Measurements from ENCODE around the gene SH3PXD2A. TPM values are rescaled to one million over a fixed set of nuclear protein-coding genes. Genes with fewer than 3 reads are reported as not detected.

The SH3PXD2A gene
- total RNA-seq, 1 experiment from 2014 or later = 54.9 TPM

- no TSS peak for BruUV-seq (replicated peaks)
- Histone ChIP-seq H3K4me3 (ENCODE audit: low read depth, low read length, poor library complexity, severe bottlenecking) (no peak overlapping the region), H3K9me3 (ENCODE audit: low read depth, low read length, poor library complexity, severe bottlenecking) (no peaks in the 10 kb centered on the region), H3K27me3 (replicated peaks; ENCODE audit: insufficient read depth, low read depth, low read length, poor library complexity) (no peaks in the 10 kb centered on the region), H3K36me3 (ENCODE audit: insufficient read depth, low read length, poor library complexity, severe bottlenecking) (no peaks in the 10 kb centered on the region), H3K4me1 (ENCODE audit: insufficient read depth, low read length, poor library complexity, severe bottlenecking) (no peaks in the 10 kb centered on the region), H3K27ac (ENCODE audit: low read depth, low read length, poor library complexity, severe bottlenecking) (no peak overlapping the region)
- ChIA-PET POLR2A (ENCODE audit: low non-redundant PET) (no interaction called here), CTCF (no interaction called here)
- DNase-seq (ENCODE audit: low spot score) = no peak
- TF ChIP-seq CTCF (conservative IDR thresholded peaks at IDR 0.05; ENCODE audit: low read depth, low read length) = no peak
- TF ChIP-seq EZH2 (IDR thresholded peaks at IDR 0.05; ENCODE audit: borderline replicate concordance, low read depth, low read length, poor library complexity, severe bottlenecking) = no peak
- intact Hi-C loops (cut with micrococcal nuclease; ENCODE audit: unreplicated experiment) = no loop called here
These were observed 301.5 kb downstream of the SH3PXD2A start for GRCh38 chr10:103553743-103554487.

GRCh38 chr10:103552856-103553742 lies 302.3 kb downstream of the SH3PXD2A start:
- no peaks in the 10 kb centered on the region for H3K4me1 ChIP-seq (ENCODE audit: insufficient read depth, low read length, poor library complexity, severe bottlenecking)
- H3K9me3 ChIP-seq (ENCODE audit: low read depth, low read length, poor library complexity, severe bottlenecking) = no peaks in the 10 kb centered on the region
- no peaks in the 10 kb centered on the region for H3K36me3 ChIP-seq (ENCODE audit: insufficient read depth, low read length, poor library complexity, severe bottlenecking)
- no peak overlapping the region for H3K4me3 ChIP-seq (ENCODE audit: low read depth, low read length, poor library complexity, severe bottlenecking)
- CTCF ChIA-PET = interaction anchor here (0.5 kb wide), 1 partner anchor 301 kb away, joined by 9 read pairs; no protein-coding TSS in a partner anchor
- DNase-seq (ENCODE audit: low spot score) = no peak
- POLR2A ChIA-PET (ENCODE audit: low non-redundant PET) = no interaction called here
- H3K27ac ChIP-seq (ENCODE audit: low read depth, low read length, poor library complexity, severe bottlenecking) = no peak overlapping the region
- no TSS peak for BruUV-seq (replicated peaks)
- no peaks in the 10 kb centered on the region for H3K27me3 ChIP-seq (replicated peaks; ENCODE audit: insufficient read depth, low read depth, low read length, poor library complexity)
- TF ChIP-seq CTCF (conservative IDR thresholded peaks at IDR 0.05; ENCODE audit: low read depth, low read length) (no peak), EZH2 (IDR thresholded peaks at IDR 0.05; ENCODE audit: borderline replicate concordance, low read depth, low read length, poor library complexity, severe bottlenecking) (no peak)
- intact Hi-C loops (cut with micrococcal nuclease; ENCODE audit: unreplicated experiment) = no loop called here

- Histone ChIP-seq H3K27me3 (replicated peaks; ENCODE audit: insufficient read depth, low read depth, low read length, poor library complexity) (no peaks in the 10 kb centered on the region), H3K27ac (ENCODE audit: low read depth, low read length, poor library complexity, severe bottlenecking) (no peak overlapping the region), H3K4me1 (ENCODE audit: insufficient read depth, low read length, poor library complexity, severe bottlenecking) (peaks cover 10% of the 10 kb centered on the region), H3K4me3 (ENCODE audit: low read depth, low read length, poor library complexity, severe bottlenecking) (no peak overlapping the region), H3K9me3 (ENCODE audit: low read depth, low read length, poor library complexity, severe bottlenecking) (no peaks in the 10 kb centered on the region), H3K36me3 (ENCODE audit: insufficient read depth, low read length, poor library complexity, severe bottlenecking) (no peaks in the 10 kb centered on the region)
- intact Hi-C loops (cut with micrococcal nuclease; ENCODE audit: unreplicated experiment) = no loop called here
- POLR2A ChIA-PET (ENCODE audit: low non-redundant PET) = no interaction called here
- no peak for TF ChIP-seq EZH2 (IDR thresholded peaks at IDR 0.05; ENCODE audit: borderline replicate concordance, low read depth, low read length, poor library complexity, severe bottlenecking)
- no peak for TF ChIP-seq CTCF (conservative IDR thresholded peaks at IDR 0.05; ENCODE audit: low read depth, low read length)
- no peak for DNase-seq (ENCODE audit: low spot score)
- BruUV-seq (replicated peaks) = no TSS peak
- CTCF ChIA-PET = no interaction called here
These were observed 303.5 kb downstream of the SH3PXD2A start for GRCh38 chr10:103551619-103552602.
